ENCODE measurements around the gene METTL15.

METTL15 gene

GRCh38 chr11:28107750-28108618 lies at the start of gene METTL15, which contains the start of gene KIF18A:
Gene METTL15 (plus strand): TSS chr11:28108388. CDS start chr11:28113335, 4,947 bp downstream.
Gene KIF18A (minus strand): TSS chr11:28108156. CDS start chr11:28097947, 10,209 bp downstream.
- Histone ChIP-seq H3K27me3 (ENCODE audit: insufficient read depth, low read length) (no peaks in the 10 kb centered on the region), H2AFZ (ENCODE audit: low read length) (no peak within 1 kb of the TSS; the same call in 1 of the 2 replicates), H3K4me1 (ENCODE audit: insufficient read depth, low read length, severe bottlenecking) (peaks cover 67% of the 10 kb centered on the region), H3K9me2 (ENCODE audit: low read depth, low read length) (no peaks in the 10 kb centered on the region), H3K27ac (ENCODE audit: low read depth, low read length, poor library complexity, severe bottlenecking) (peak within 1 kb of the TSS; percentile 83), H3K36me3 (ENCODE audit: insufficient read depth, low read length) (no peaks in the 10 kb centered on the region), H3K9ac (ENCODE audit: low read length) (peak within 1 kb of the TSS; percentile 80), H3K9me3 (ENCODE audit: low read length) (no peaks in the 10 kb centered on the region), H3K79me2 (ENCODE audit: insufficient read depth, low read length) (peaks cover 78% of the 10 kb centered on the region), H3K4me3 (ENCODE audit: low read depth, low read length, poor library complexity, severe bottlenecking) (peak within 1 kb of the TSS; percentile 75), H4K20me1 (ENCODE audit: insufficient read depth, low read length) (no peaks in the 10 kb centered on the region), H3K4me2 (ENCODE audit: low read length) (peak within 1 kb of the TSS; percentile 92), H3F3A (ENCODE audit: insufficient read depth, low read length) (no peaks in the 10 kb centered on the region)
- TF ChIP-seq EZH2 (IDR thresholded peaks at IDR 0.05; ENCODE audit: borderline replicate concordance, low read length) (no peak), CTCF (IDR thresholded peaks at IDR 0.05; ENCODE audit: low read length) (no peak)

GRCh38 chr11:28071305-28071704 lies 36.9 kb upstream of the METTL15 start:
- TF ChIP-seq CTCF (IDR thresholded peaks at IDR 0.05; ENCODE audit: low read length) (no peak), EZH2 (IDR thresholded peaks at IDR 0.05; ENCODE audit: borderline replicate concordance, low read length) (no peak)
- Histone ChIP-seq H3K9me3 (ENCODE audit: low read length) (no peaks in the 10 kb centered on the region), H3K4me3 (ENCODE audit: low read depth, low read length, poor library complexity, severe bottlenecking) (no peak overlapping the region), H2AFZ (ENCODE audit: low read length) (no peak overlapping the region), H4K20me1 (ENCODE audit: insufficient read depth, low read length) (no peaks in the 10 kb centered on the region), H3K9me2 (ENCODE audit: low read depth, low read length) (no peaks in the 10 kb centered on the region; the same call in 1 of the 2 replicates), H3K79me2 (ENCODE audit: insufficient read depth, low read length) (no peaks in the 10 kb centered on the region), H3K9ac (ENCODE audit: low read length) (no peak overlapping the region), H3K36me3 (ENCODE audit: insufficient read depth, low read length) (peaks cover 69% of the 10 kb centered on the region), H3F3A (ENCODE audit: insufficient read depth, low read length) (no peaks in the 10 kb centered on the region), H3K27ac (ENCODE audit: low read depth, low read length, poor library complexity, severe bottlenecking) (no peak overlapping the region), H3K4me2 (ENCODE audit: low read length) (no peak overlapping the region), H3K27me3 (ENCODE audit: insufficient read depth, low read length) (no peaks in the 10 kb centered on the region), H3K4me1 (ENCODE audit: insufficient read depth, low read length, severe bottlenecking) (no peaks in the 10 kb centered on the region)

GRCh38 chr11:28072321-28072720 lies 35.9 kb upstream of the METTL15 start:
- Histone ChIP-seq H3K27ac (ENCODE audit: low read depth, low read length, poor library complexity, severe bottlenecking) (no peak overlapping the region), H3K4me1 (ENCODE audit: insufficient read depth, low read length, severe bottlenecking) (no peaks in the 10 kb centered on the region), H2AFZ (ENCODE audit: low read length) (no peak overlapping the region), H3K27me3 (ENCODE audit: insufficient read depth, low read length) (no peaks in the 10 kb centered on the region), H3K79me2 (ENCODE audit: insufficient read depth, low read length) (no peaks in the 10 kb centered on the region), H3K9me2 (ENCODE audit: low read depth, low read length) (no peaks in the 10 kb centered on the region; the same call in 1 of the 2 replicates), H3K9ac (ENCODE audit: low read length) (no peak overlapping the region), H3F3A (ENCODE audit: insufficient read depth, low read length) (no peaks in the 10 kb centered on the region), H3K4me2 (ENCODE audit: low read length) (no peak overlapping the region), H3K36me3 (ENCODE audit: insufficient read depth, low read length) (peaks cover 80% of the 10 kb centered on the region), H3K9me3 (ENCODE audit: low read length) (no peaks in the 10 kb centered on the region), H3K4me3 (ENCODE audit: low read depth, low read length, poor library complexity, severe bottlenecking) (no peak overlapping the region), H4K20me1 (ENCODE audit: insufficient read depth, low read length) (no peaks in the 10 kb centered on the region)
- no peak for TF ChIP-seq CTCF (IDR thresholded peaks at IDR 0.05; ENCODE audit: low read length)
- TF ChIP-seq EZH2 (IDR thresholded peaks at IDR 0.05; ENCODE audit: borderline replicate concordance, low read length) = no peak

All from OCI-LY1 (cell line).